ENCODE results near the gene TNIP1. TPM values are rescaled to one million over a fixed set of nuclear protein-coding genes. Genes with fewer than 3 reads are reported as not detected.

The TNIP1 gene
- total RNA-seq, 1 experiment from 2014 or later: 103 TPM

DNA sequence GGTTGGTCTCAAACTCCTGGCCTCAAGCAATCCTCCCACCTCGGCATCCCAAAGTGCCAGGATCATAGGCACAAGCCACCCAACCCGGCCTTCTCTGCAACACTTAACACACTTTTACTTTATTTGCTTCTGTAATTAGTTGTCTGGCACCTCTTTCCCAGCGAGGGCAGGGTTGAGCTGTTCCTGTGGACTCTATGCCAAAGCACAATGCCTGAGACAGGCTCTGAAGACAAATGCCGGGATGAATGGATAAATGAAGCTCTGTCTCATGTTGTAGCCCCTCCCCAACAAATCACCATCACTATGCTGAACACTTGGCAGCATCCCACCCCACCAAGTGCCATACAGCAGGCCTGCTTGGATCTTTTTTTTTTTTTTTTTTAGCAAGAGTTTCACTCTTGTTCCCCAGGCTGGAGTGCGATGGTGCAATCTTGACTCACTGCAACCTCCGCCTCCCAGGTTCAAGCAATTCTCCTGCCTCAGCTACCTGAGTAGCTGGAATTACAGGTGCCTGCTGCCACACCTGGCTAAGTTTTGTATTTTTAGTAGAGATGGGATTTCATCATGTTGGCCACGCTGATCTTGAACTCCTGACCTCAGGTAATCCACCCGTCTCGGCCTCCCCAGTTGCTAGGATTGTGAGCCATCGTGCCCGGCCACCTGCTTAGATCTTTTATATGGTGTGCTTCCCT lies 39.1 kb downstream of the TNIP1 start:
- no peak for DNase-seq (ENCODE audit: low spot score)

DNA sequence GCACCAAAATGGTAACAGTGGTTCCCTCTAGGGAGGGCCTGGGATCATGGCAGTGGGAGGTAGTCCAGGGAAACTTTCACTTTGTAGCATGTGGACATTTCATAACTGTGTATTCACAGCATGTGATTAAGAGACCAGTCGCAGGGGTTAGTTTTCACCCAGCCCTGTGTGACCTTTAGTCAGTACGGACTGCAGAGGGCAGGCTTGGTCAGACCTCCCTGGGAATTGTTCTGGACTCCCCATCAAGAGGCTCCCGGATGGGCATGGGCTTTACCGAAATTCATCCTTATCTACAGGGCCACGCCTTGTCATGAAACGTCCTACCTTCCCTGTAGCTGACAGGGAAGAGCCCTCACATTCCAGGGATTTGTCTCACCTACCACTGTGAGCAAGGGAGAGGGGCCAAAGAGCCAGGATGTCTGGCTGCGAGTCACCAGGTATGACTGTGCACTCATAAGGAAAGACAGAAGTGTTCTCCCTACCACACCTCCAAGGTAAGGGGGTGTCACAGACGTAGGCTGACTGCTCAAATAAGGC lies 40.6 kb downstream of the TNIP1 start:
- no peak for DNase-seq (ENCODE audit: low spot score)

DNA sequence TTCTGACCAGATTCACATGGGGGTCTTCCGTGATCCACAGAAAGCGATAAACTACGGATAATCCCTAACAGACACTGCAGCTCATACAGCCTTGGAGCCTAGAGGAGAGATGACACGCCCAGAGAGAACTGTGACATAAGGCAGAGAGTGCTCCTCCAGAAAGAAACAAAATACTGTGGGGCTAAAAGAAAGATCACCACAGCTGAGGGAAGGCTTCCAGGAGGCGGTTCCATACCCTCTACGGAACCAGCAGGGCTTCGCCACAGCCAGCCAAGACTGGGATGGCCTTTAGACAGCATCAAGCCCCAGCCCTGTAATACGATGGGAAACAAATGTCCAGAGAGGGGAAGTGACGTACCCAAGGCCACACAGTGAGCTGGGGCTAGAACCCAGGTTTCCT lies 41.2 kb downstream of the TNIP1 start:
- no peak for DNase-seq (ENCODE audit: low spot score)

DNA sequence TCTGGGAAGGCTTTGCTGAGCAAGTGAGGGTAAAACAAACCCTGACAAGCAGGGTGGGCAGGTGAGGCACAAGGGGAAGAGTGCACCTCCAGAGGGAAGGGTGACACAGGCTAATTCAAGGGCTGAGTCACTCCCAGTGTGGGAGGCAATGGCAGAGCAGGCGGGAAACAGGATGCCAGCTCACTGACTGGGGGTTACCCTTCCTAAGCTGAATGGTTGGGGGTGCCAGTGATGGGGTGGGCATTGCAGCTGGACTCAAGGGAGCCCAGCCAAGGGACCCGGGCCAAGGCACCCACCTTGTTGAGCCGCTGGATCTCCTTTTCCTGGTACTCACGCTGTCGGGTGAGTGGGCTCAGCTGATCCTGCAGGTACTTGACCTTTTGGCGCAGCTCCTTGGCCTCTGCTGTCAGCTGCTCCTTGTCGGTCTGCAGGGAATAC lies 42.0 kb downstream of the TNIP1 start:
- DNase-seq (ENCODE audit: low spot score): no peak

DNA sequence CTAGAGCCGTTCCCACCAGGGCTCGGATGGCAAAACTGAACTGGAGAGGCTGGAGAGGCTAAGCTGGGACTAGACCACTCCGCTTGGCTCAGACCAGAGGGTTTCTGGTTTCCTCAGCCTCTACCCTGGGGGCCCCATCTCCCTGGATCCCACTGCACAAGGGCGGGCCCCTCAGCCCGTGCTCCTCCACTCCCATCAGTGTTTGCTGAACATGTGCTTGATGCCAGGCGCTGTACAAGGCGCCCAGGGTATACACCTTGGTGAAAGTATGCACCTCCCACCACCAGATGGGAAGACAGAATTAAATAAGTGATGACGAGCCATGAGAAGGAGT lies 42.5 kb downstream of the TNIP1 start:
- no peak for DNase-seq (ENCODE audit: low spot score)

DNA sequence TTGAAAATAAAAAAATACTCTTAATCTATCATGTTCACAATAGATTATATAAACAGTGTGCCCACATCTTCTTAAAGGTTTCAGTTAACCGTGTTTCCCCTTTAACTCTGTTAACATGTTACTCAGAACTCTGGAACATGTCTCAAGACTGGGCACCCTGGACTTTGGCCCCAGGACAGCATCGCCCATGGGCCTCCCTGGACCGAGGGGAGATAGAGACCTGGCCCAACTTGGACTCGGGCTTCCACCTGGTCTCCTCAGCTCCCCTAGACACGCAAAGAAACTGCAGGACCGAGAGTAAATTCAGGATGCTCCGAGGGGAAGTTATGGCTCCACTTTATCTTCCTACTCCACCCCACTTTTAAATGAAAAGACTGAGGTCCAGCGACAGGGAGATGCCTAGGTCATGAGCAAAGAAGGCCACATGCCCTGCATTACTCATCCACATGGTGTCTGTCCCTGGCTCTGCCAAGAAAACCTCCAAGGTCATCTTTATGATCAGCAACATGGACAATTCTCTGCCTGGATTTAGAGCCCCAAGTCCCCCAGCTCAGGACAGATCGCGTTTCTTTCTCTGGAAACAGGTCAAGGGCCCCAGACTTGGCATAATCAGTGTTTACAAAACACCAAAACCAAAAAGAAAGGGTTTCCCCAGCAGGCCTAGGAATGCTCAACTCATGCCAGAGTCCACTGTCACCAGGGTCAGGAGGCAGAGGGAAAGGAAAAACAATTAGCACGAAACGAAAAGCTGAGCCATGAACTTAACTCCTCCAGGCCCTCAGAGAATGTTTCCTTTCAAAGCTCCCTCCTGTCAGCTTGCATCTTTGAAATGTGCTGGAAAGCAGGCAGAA lies 43.0 kb downstream of the TNIP1 start:
- DNase-seq (ENCODE audit: low spot score): no peak

DNA sequence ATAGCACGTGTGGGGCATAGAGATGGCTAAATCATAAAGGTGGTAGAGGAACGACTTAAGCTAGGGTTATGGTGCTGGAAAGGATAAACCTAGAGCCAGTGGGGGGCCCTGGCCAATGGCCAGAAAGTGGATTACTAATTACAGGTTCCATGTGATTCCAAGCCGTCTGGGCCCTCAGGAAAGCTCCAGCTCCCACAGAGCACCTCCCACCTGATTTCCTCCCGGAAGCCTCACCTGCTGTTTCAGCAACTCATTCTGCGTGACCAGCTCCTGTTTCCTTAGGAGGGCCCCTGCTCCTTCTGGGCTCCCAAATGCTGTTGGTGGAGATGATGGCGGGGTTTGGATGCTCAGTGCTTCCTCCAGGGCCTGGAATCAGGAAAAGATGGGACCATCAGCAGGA lies 44.3 kb downstream of the TNIP1 start:
- DNase-seq (ENCODE audit: low spot score): no peak

DNA sequence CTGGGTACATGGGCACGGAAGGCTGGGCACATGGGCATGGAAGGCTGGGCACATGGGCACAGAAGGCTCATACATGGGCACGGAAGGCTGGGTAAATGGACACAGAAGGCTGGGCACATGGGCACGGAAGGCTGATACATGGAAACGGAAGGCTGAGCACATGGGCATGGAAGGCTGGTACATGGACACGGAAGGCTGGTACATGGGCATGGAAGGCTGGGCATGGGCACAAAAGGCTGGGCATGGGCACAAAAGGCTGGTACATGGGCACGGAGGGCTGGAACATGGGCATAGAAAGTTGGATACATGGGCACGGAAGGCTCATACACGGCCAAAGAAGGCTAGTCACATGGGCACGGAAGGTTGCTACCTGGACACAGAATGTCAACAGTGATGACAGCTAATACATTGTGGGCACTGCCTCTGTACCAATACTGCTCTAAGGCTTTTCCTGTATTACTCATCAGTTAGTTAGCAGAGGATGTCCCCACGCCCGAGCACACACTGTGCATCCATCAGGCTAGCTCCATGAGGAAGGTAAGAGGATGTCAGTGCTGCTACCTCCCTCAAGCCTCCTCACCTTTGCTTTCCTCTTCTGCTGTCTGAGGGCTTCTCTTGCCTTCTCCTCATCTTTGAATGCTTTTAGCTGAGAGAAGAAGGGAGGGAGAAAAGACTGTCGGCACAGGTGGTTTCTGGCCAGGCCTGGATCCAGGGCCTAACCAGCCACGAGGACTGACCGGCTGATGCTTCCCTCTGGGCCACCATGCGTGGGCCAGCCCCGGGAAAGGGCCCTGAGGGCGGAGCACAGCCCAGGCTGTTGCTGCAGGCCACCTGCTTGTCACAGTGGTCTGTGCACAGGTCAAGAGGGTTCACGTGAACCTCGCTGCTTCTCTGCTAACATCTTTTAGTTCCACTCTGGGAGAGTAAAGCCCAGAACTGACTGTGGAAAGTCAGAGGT lies 46.1 kb downstream of the TNIP1 start:
- DNase-seq (ENCODE audit: low spot score): no peak

DNA sequence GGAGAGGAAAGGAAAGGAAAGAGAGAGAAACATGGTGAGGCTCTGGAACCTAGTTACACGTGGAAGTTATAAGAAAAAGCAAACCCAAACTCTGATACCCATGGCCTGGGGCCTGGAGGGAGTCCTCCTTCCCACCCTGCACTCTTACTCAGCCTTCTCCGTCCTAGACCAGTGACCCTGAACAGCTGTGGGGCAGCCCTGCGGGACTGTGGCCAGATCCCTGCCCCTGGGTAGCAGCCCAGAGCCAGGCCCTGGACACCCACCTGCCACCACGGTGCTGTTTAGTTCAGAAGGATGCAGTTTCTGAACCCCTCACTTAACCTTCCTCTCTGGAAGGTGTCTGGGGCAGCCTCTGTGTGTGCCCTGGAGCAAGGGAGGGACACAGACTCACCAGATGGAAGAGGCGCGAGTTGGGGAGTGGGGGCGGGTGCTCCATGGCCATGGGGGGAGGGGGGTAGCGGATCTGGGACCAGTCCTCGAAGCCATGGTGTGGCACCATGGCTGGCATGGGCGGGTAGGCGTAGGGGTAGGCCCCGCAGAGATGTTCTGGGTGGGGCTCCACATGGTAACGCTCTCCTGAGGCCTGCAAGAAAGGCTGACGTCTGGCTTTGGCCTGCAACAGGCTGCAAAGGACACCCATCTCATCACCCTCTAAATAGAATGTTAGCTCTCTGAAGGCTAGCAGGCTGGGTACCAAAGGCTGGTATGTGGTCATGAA lies 47.5 kb downstream of the TNIP1 start:
- DNase-seq (ENCODE audit: low spot score): no peak

DNA sequence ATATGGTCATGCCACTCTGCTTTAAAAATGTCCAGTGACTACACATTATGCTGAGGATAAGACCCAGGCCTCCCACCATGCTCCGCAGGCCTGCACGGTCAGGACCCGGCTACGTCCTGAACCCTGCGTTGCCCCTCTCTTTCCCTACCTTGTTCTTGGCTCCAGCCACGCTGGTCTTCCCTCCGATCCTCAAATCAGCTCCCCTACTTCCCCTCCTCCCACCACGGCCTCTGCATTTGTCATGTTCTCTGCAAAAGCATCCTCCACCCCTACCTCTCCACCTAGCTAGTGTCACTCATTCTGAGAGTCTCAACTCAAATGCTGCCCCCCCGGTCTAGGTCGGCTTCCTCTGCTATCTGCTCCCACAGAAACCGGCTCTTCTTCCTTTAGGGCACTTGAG lies 49.3 kb downstream of the TNIP1 start:
- DNase-seq (ENCODE audit: low spot score): no peak

DNA sequence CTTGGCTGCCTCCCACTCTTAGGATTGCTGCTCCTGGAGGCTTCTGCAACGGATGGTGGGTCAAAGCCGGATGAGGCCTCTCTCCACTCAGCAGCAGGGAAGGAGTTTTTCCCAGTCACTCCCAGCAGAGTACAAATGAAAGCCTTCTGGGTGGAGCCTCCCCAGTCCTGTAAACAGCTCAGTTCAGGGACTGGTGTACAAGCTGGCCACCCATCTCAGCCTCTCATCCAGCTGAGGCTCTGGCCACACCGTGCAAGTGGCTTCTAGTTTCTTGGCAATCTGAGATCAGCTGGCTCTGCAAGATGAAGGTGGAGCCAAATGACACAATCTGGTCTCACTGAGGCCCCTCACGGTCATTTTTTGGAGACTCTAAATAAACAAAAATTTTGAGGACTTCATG lies 50.5 kb downstream of the TNIP1 start:
- DNase-seq (ENCODE audit: low spot score): no peak

DNA sequence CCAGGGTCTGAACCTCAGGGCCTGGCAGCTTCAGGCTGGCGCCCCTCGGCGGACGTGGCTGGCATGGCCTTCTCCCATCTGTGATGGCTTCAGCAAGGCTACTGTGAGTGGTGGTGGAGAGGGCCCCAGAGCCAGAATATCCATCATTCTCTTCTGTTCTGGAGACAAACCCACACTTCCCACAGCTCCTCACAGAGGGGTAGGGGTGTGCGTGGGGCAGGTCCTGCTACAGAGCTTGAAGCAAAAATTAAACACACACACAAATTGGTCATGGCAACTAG lies 50.8 kb downstream of the TNIP1 start:
- no peak for DNase-seq (ENCODE audit: low spot score)

DNA sequence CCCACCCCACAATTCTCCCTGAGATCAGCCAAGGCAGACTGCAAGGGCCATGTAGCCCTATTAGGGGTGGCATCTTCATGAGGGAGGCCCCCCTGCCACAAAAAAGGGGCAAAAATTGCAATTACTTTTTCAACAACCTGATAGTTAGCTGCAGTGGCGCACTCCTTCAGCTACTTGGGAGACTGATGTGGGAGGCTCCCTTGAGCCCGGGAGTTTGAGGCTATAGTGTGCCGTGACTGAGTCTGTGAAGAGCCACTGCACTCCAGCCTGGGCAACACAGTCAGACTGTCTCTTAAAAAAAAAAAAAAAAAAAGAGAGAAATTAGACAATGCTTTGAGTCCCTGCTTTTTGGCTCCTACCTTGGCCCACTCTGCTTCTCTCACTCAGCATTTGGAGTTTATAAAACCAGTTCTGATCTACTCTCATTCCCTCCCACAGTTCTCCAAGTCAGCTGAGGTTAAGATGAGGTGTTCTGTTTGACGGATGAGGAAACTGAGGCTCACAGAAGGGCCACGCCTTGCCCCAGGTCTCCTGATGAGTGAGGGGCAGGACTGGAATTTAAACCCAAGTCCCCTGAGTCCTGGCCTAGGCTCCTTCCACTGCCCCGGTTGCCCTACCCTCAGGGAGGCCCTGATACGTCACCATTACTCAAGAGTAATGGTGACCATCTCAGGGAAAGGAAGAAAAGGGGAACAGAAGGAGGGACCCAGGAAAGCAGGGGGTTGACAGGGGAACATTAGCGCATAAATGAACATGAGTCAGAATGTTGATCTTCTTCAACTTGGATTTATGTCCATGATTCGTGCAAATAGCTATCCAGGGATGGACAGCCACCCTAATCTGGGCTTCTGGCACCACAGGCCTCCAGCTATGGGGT lies 51.4 kb downstream of the TNIP1 start:
- DNase-seq (ENCODE audit: low spot score): no peak

DNA sequence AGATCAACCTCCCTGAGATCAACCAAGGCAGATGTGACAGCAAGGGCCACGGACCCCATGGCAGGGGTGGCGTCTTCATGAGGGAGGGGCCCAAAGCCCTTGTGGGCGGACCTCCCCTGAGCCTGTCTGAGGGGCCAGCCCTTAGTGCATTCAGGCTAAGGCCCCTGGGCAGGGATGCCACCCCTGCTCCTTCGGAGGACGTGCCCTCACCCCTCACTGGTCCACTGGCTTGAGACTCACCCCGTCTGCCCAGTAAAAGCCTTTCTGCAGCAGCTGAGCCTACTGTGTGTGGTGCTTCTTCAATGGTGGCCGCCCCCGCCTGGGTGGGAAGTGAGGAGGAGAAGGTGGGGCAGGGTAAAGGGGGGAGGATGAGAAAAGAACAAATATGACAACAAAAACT lies 52.1 kb downstream of the TNIP1 start:
- no peak for DNase-seq (ENCODE audit: low spot score)

DNA sequence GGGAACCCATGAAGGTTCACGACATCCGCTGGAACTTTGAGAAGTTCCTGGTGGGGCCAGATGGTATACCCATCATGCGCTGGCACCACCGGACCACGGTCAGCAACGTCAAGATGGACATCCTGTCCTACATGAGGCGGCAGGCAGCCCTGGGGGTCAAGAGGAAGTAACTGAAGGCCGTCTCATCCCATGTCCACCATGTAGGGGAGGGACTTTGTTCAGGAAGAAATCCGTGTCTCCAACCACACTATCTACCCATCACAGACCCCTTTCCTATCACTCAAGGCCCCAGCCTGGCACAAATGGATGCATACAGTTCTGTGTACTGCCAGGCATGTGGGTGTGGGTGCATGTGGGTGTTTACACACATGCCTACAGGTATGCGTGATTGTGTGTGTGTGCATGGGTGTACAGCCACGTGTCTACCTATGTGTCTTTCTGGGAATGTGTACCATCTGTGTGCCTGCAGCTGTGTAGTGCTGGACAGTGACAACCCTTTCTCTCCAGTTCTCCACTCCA lies 52.8 kb downstream of the TNIP1 start:
- DNase-seq (ENCODE audit: low spot score): no peak

DNA sequence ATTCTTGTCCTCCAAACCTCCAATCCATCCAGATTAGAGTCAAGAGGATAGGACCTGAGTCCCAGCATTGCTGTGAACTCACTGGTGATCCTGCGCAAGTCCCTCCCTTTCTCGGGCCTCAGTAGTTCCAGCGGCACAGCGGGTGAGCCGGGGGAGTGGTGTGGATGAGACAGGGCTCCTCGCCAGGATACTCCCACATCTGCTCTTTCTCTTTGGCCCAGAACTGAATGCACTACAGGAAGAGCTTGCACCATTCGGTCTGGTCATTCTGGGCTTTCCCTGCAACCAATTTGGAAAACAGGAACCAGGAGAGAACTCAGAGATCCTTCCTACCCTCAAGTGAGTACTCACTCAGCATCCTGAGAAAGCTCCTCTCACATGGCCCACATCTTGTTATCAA lies 54.2 kb downstream of the TNIP1 start:
- no peak for DNase-seq (ENCODE audit: low spot score)

DNA sequence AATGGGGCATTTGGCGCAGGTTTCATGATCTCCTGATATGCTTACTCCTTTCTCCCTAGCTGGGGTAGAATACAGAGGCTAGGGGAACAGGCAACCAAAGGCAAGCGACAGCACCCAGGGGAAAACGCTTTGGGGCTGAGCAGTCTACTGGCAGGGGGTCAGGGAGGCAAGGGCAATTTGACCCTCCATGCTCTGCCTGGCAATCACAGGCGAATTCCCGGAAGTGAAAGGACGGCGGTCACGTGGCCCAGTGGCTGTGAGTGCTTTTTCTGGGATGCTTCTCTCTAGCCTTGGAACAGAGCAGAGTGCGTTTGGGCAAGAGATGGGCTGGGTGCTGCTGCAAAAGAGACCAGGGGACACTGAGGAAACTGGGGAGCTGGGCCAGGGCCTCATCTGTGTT lies 54.7 kb downstream of the TNIP1 start:
- DNase-seq (ENCODE audit: low spot score): no peak

DNA sequence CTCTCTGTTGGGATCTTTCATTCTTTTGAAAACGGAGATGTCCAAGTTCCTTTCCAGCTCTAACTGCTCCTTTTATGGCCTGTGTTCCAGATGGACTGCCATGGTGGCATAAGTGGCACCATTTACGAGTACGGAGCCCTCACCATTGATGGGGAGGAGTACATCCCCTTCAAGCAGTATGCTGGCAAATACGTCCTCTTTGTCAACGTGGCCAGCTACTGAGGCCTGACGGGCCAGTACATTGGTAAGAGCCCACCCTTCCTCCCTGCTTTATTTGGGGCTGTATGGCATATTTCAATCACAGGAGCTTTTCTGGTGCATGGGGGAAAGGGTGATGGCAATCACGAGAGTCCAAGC lies 55.6 kb downstream of the TNIP1 start:
- DNase-seq (ENCODE audit: low spot score): no peak

DNA sequence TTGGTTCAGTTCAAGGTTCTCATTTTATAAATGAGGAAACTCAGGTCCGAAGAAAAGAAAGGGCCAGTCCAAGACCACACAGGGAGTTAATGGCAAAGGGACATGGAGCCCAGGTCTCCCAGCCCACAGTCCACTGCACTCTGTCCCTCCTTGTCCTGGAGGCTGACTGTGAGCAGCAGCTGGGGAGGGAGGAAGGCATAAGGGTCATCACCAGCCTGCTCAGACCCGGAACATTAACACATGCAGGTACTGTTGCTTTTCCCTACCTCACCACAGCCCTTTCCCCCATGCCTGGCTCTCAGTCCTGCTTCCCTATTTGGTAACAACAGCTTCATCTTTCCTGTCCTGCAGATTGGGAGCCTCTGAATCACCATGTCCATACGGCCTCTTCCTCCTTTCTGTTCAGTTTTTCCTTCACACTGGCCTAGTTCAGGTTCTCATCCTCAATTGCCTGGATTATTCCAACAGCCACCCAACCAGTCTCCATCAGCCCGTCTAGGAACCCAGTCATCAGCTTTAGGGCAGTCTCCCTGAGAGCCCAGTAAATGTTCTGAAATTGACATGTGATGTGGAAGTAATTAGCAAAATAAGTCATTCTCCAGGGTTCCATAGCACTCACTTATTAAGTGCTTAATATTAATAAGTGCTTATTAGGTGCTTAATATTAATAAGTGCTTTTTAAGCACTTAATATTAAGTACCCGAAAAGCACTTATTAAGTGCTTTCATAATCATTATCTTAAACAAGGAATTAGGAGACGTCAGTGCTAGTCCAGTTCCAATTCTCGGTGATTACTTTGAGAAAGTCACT lies 56.2 kb downstream of the TNIP1 start:
- DNase-seq (ENCODE audit: low spot score): no peak
